Cardiac muscle cell (in vitro differentiated cells and primary cell): ENCODE measurements around the gene CD53. TPM values are rescaled to one million over a fixed set of nuclear protein-coding genes. Genes with fewer than 3 reads are reported as not detected.

Experiments
- DNase-seq, 2 donors: peaks; one replicate each; pipeline versions ENCODE4 v3.0.0 to v3.0.0-alpha.2; 2010 to 2017; ENCODE audit warnings: low read depth in 1 of 2, low spot score in 1 of 2
- H3K27ac ChIP-seq: fragments of 200-600 bp; sonication (generic); 2 replicates; pipeline ENCODE4 v1.5.1; 2016
- H3K27me3 ChIP-seq: fragments of 200-600 bp; sonication (generic); 2 replicates; pipeline ENCODE4 v1.6.0; 2016; ENCODE audit warnings: control low read depth
- H3K36me3 ChIP-seq: fragments of 200-600 bp; sonication (generic); 2 replicates; pipeline ENCODE4 v1.5.1; 2016; ENCODE audit warnings: control low read depth
- H3K4me1 ChIP-seq: fragments of 200-600 bp; sonication (generic); 2 replicates; pipeline ENCODE4 v1.8.1; 2017; ENCODE audit warnings: low read depth, mild to moderate bottlenecking, mixed run types
- H3K4me3 ChIP-seq: fragments of 200-600 bp; sonication (generic); 2 replicates; pipeline ENCODE4 v1.5.1; 2016; ENCODE audit warnings: mild to moderate bottlenecking
- H3K9me3 ChIP-seq: fragments of 200-600 bp; sonication (generic); 2 replicates; pipeline ENCODE4 v1.5.1; 2017; ENCODE audit warnings: low read depth, mild to moderate bottlenecking, control low read depth
- polyA plus RNA-seq: library from polyadenylated mRNA; unstranded; fragments of >200 nt; fragmentation: Nextera tagmentation; extraction: Ambion mirVana; gene quantifications from 2 replicates; pipeline ENCODE4 v1.2.1, GENCODE V29; 2016
- total RNA-seq: library from RNA; depleted of rRNA; stranded (reverse); fragments of >200 nt; gene quantifications from 2 replicates; pipeline ENCODE4 v1.2.3, GENCODE V29; 2016
- TF ChIP-seq, protein P1 (sequence below): IDR thresholded peaks from 2 replicates; pipeline ENCODE4 v1.5.1; 2012; ENCODE audit warnings: low read depth, mild to moderate bottlenecking, low read length

The CD53 gene
- total and polyA plus RNA-seq, 2 experiments from 2014 or later = not detected

DNA sequence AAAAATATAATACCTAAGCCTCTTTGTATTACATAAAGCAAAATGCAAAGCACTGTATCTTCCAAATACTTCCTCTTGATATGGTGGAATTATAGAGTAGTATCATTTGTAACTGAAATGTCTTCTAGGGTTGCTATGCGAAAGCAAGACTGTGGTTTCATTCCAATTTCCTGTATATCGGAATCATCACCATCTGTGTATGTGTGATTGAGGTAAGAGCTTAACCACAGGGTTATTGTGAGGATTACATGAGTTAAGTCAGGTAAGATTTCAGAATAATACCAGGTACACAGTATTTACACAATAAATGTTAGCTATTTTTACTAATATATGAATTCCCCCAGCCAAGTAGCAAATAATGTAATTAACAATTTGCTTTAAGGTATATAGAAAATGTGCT, 24.7 kb downstream of the CD53 start:
- no peaks in the 10 kb centered on the region for H3K4me1 ChIP-seq
- H3K36me3 ChIP-seq = no peaks in the 10 kb centered on the region
- no peaks in the 10 kb centered on the region for H3K27me3 ChIP-seq
- H3K4me3 ChIP-seq = no peak overlapping the region
- no peak overlapping the region for H3K27ac ChIP-seq
- no peaks in the 10 kb centered on the region for H3K9me3 ChIP-seq
- TF ChIP-seq, protein P1, sequence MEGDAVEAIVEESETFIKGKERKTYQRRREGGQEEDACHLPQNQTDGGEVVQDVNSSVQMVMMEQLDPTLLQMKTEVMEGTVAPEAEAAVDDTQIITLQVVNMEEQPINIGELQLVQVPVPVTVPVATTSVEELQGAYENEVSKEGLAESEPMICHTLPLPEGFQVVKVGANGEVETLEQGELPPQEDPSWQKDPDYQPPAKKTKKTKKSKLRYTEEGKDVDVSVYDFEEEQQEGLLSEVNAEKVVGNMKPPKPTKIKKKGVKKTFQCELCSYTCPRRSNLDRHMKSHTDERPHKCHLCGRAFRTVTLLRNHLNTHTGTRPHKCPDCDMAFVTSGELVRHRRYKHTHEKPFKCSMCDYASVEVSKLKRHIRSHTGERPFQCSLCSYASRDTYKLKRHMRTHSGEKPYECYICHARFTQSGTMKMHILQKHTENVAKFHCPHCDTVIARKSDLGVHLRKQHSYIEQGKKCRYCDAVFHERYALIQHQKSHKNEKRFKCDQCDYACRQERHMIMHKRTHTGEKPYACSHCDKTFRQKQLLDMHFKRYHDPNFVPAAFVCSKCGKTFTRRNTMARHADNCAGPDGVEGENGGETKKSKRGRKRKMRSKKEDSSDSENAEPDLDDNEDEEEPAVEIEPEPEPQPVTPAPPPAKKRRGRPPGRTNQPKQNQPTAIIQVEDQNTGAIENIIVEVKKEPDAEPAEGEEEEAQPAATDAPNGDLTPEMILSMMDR = no peak
- no peak for DNase-seq

DNA sequence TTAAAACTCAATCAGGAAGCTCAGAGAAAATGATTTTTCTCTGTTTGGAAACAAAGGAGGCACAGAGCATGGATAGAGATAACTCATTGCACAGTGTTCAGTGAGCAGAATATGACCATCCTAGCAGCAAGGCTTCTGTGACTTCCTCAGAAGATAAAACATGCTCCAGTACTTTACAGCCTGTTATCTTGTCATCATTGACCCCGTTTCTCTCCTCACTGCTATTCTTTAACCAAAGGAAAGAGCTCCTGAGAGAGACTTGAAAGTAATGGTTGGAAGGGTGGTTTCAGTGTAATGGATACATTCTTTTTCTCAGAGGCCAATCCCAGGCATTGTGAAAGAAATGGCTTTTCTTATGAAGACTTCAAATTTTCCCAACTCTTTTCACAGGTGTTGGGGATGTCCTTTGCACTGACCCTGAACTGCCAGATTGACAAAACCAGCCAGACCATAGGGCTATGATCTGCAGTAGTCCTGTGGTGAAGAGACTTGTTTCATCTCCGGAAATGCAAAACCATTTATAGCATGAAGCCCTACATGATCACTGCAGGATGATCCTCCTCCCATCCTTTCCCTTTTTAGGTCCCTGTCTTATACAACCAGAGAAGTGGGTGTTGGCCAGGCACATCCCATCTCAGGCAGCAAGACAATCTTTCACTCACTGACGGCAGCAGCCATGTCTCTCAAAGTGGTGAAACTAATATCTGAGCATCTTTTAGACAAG, 25.9 kb downstream of the CD53 start:
- Histone ChIP-seq H3K4me1 (no peaks in the 10 kb centered on the region), H3K4me3 (no peak overlapping the region), H3K36me3 (no peaks in the 10 kb centered on the region), H3K27ac (no peak overlapping the region), H3K27me3 (no peaks in the 10 kb centered on the region), H3K9me3 (no peaks in the 10 kb centered on the region)
- DNase-seq = no peak
- TF ChIP-seq, protein P1 = no peak

DNA sequence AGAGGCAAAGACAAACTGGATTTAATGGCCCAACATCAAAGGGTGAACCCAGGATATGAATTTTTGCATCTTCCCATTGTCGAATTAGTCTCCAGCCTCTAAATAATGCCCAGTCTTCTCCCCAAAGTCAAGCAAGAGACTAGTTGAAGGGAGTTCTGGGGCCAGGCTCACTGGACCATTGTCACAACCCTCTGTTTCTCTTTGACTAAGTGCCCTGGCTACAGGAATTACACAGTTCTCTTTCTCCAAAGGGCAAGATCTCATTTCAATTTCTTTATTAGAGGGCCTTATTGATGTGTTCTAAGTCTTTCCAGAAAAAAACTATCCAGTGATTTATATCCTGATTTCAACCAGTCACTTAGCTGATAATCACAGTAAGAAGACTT, 26.5 kb downstream of the CD53 start:
- no peak for DNase-seq
- H3K27me3 ChIP-seq = no peaks in the 10 kb centered on the region
- no peak overlapping the region for H3K4me3 ChIP-seq
- H3K27ac ChIP-seq = no peak overlapping the region
- no peaks in the 10 kb centered on the region for H3K36me3 ChIP-seq
- TF ChIP-seq, protein P1 = no peak
- no peaks in the 10 kb centered on the region for H3K9me3 ChIP-seq
- no peaks in the 10 kb centered on the region for H3K4me1 ChIP-seq

DNA sequence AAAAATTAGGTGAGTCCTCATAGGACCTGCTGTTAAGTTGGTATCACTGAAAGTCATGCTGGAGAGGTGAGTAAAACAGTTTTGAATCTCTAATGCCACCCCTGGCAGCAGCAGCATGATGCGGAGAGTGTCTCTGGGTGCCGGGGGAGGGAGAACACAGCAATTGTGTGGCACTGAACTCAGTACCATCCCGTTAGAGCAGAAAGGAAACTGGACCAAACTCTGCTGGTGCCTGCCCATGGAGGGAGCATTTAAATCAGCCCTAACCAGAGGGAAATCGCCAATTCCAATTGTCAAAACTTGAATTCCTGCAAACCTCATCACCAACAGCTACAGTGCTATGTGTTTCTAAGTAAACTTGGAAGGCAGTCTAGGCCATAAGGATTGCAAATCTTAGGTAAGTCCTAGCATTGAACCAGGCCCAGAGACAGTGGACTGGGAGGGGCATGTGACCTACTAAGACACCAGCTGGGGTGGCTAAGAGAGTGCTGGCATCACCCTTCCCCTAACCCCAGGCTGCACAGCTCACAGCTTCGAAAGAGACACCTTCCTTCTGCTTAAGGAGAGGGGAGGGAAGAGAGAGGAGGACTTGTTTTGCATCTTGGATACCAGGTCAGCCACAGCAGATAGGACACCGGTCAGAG, 30.0 kb downstream of the CD53 start:
- TF ChIP-seq, protein P1 = no peak
- Histone ChIP-seq H3K27me3 (no peaks in the 10 kb centered on the region), H3K4me1 (no peaks in the 10 kb centered on the region), H3K27ac (no peak overlapping the region), H3K36me3 (no peaks in the 10 kb centered on the region), H3K4me3 (no peak overlapping the region), H3K9me3 (no peaks in the 10 kb centered on the region)
- DNase-seq = no peak

DNA sequence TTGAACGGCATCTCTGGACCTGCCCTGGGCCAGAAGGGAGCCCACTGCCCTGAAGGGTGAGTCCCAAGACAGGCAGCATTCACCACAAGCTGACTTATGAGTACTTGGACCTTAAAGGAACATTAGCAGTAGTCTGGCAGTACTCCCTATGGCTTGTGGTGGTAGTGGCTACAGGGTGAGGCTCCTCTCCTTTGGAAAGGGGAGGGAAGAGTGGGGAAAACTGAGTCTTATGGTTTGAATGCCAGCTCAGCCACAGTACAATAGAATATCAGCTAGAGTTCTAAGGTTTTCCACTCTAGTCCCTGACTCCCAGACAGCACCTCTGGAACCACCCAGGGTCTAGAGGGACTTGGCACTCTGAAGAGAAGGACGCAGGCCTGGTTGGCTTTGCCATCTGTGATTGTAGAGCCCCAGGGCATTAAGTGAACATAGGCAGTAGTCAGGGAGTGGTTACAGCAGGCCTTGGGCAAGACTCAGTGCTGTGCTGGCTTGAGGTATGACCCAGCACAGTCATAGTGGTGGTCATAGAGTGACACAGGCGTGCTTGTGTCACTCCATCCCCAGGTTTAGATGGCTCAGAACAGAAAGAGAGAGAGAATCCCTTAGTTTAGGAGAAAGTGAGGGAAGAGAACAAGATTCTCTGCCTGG, 31.0 kb downstream of the CD53 start:
- H3K4me3 ChIP-seq = no peak overlapping the region
- no peaks in the 10 kb centered on the region for H3K36me3 ChIP-seq
- H3K27ac ChIP-seq = no peak overlapping the region
- no peaks in the 10 kb centered on the region for H3K4me1 ChIP-seq
- DNase-seq = no peak
- no peaks in the 10 kb centered on the region for H3K9me3 ChIP-seq
- TF ChIP-seq, protein P1 = no peak
- no peaks in the 10 kb centered on the region for H3K27me3 ChIP-seq
